Uterus (tissue), 4 donors: Measurements from ENCODE around the gene MGAT4B. TPM values are rescaled to one million over a fixed set of nuclear protein-coding genes. Genes with fewer than 3 reads are reported as not detected.

Experiments
- DNase-seq, 2 donors: peaks; one replicate each; pipeline ENCODE4 v3.0.0-alpha.2; 2019 to 2020
- H3K27ac ChIP-seq, 2 donors: fragments of 200-600 bp; sonication (generic); 1 replicate in 1 of 2; 2 replicates in 1 of 2; pipeline ENCODE4 v1.5.1; 2016 to 2018
- H3K27me3 ChIP-seq, 2 donors: fragments of 200-600 bp; sonication (generic); one replicate each; pipeline ENCODE4 v1.5.1; 2018 to 2019; ENCODE audit warnings: control low read depth in 1 of 2
- H3K36me3 ChIP-seq, 2 donors: fragments of 200-600 bp; sonication (generic); one replicate each; pipeline ENCODE4 v1.5.1; 2019; ENCODE audit warnings: control low read depth in 1 of 2
- H3K4me1 ChIP-seq, 2 donors: fragments of 200-600 bp; sonication (generic); one replicate each; pipeline ENCODE4 v1.5.1; 2018 to 2019; ENCODE audit warnings: control low read depth in 1 of 2
- H3K4me3 ChIP-seq, 2 donors: fragments of 200-600 bp; sonication (generic); 1 replicate in 1 of 2; 2 replicates in 1 of 2; pipeline ENCODE4 v1.5.1; 2018 to 2019; ENCODE audit warnings: mild to moderate bottlenecking in 1 of 2
- H3K9me3 ChIP-seq, 2 donors: fragments of 200-600 bp; sonication (generic); one replicate each; pipeline ENCODE4 v1.5.1; 2019; ENCODE audit warnings: control low read depth in 1 of 2
- CTCF ChIP-seq, 4 experiments: fragments of 200-600 bp in 2 of 4; fragments of 450-650 bp in 2 of 4; sonication (generic) in 2 of 4; IDR thresholded peaks; one replicate each; pipeline ENCODE4 v1.5.1; 2016 to 2019; ENCODE audit warnings: antibody characterized with exemption in 4 of 4, mild to moderate bottlenecking in 2 of 4, moderate library complexity in 1 of 4
- POLR2A ChIP-seq, 2 donors: fragments of 450-650 bp; IDR thresholded peaks; one replicate each; pipeline ENCODE4 v1.6.1; 2016; ENCODE audit warnings: antibody characterized with exemption in 2 of 2, mild to moderate bottlenecking in 1 of 2, moderate library complexity in 1 of 2
- intact Hi-C: fragments of 100-400 bp; cut with DNase I; formaldehyde crosslinking; loops from one replicate; pipeline ENCODE4 v1.15.1; 2023; ENCODE audit warnings: low total_unique reads
- total RNA-seq, 4 donors: library from RNA; depleted of rRNA in 3 of 4; stranded (reverse); fragments of >200 nt in 3 of 4; gene quantifications; one replicate each; pipeline versions ENCODE4 v1.1.0 to v1.2.4, GENCODE V29; 2014 to 2023
- donor health status: DM: yes; HTN: yes; CAD: no.

Gene MGAT4B
- total RNA-seq, 4 donors from 2014 or later = 31.8 to 87.4 (median 66.4) TPM

GRCh38 chr5:179829732-179830435, 23.2 kb upstream of the MGAT4B start:
- no peak for DNase-seq
- Histone ChIP-seq H3K4me1 (no peaks in the 10 kb centered on the region), H3K9me3 (no peaks in the 10 kb centered on the region), H3K27ac (no peak overlapping the region), H3K4me3 (no peak overlapping the region), H3K36me3 (no peaks in the 10 kb centered on the region), H3K27me3 (no peaks in the 10 kb centered on the region)
- intact Hi-C loops = no loop called here
- TF ChIP-seq POLR2A (IDR thresholded peaks at IDR 0.05) = no peak
- TF ChIP-seq CTCF (IDR thresholded peaks at IDR 0.05) = no peak

- DNase-seq = no peak
- no peak for TF ChIP-seq POLR2A (IDR thresholded peaks at IDR 0.05)
- Histone ChIP-seq H3K27ac (peak overlapping the region in 1 of 2 donors; percentile 69), H3K27me3 (no peaks in the 10 kb centered on the region), H3K9me3 (no peaks in the 10 kb centered on the region), H3K4me1 (peaks cover 0 to 8% of the 10 kb centered on the region in 2 donors), H3K4me3 (no peak overlapping the region), H3K36me3 (no peaks in the 10 kb centered on the region)
- intact Hi-C loops = no loop called here
Observed at GRCh38 chr5:179828756-179829421, 22.2 kb upstream of the MGAT4B start.

- no peak overlapping the region for H3K4me3 ChIP-seq
- intact Hi-C loops = no loop called here
- H3K4me1 ChIP-seq = peaks cover 4 to 14% of the 10 kb centered on the region in 2 donors
- H3K9me3 ChIP-seq = no peaks in the 10 kb centered on the region
- peak in 1 of 2 donors; percentile 52 for DNase-seq
- TF ChIP-seq POLR2A (IDR thresholded peaks at IDR 0.05) = no peak
- TF ChIP-seq CTCF (IDR thresholded peaks at IDR 0.05) = no peak
- H3K27me3 ChIP-seq = no peaks in the 10 kb centered on the region
- H3K36me3 ChIP-seq = no peaks in the 10 kb centered on the region
- peak overlapping the region; percentile 37 to 69 for H3K27ac ChIP-seq
Observed at GRCh38 chr5:179827680-179828079, 21.0 kb upstream of the MGAT4B start.

GRCh38 chr5:179825655-179826182, 19.1 kb upstream of the MGAT4B start:
- intact Hi-C loops = no loop called here
- Histone ChIP-seq H3K27me3 (no peaks in the 10 kb centered on the region), H3K4me1 (peaks cover 13 to 14% of the 10 kb centered on the region in 2 donors), H3K27ac (no peak overlapping the region), H3K9me3 (no peaks in the 10 kb centered on the region), H3K4me3 (no peak overlapping the region), H3K36me3 (no peaks in the 10 kb centered on the region)
- no peak for DNase-seq
- TF ChIP-seq CTCF (IDR thresholded peaks at IDR 0.05) = no peak
- TF ChIP-seq POLR2A (IDR thresholded peaks at IDR 0.05) = no peak

- Histone ChIP-seq H3K27ac (no peak overlapping the region), H3K4me3 (no peak overlapping the region), H3K36me3 (no peaks in the 10 kb centered on the region), H3K4me1 (peaks cover 13 to 14% of the 10 kb centered on the region in 2 donors), H3K27me3 (no peaks in the 10 kb centered on the region), H3K9me3 (no peaks in the 10 kb centered on the region)
- intact Hi-C loops = no loop called here
- TF ChIP-seq CTCF (IDR thresholded peaks at IDR 0.05) (no peak), POLR2A (IDR thresholded peaks at IDR 0.05) (no peak)
- DNase-seq = no peak
Observed at GRCh38 chr5:179824745-179825112, 18.1 kb upstream of the MGAT4B start.
